Measurements from ENCODE around the gene PAN2.
"Not testable (repeated sequence)": the region's sequence is repeated elsewhere in the genome, so short reads cannot be mapped to it uniquely, and the experiment has no call there.

GRCh38 chr12:56272468-56272867 is 61.3 kb downstream of the PAN2 start:
- not testable (repeated sequence) for TF ChIP-seq CTCF, POLR2A (IDR thresholded peaks at IDR 0.05)
